Calu3 (cell line): ENCODE measurements around the gene CRYBG1. TPM values are rescaled to one million over a fixed set of nuclear protein-coding genes. Genes with fewer than 3 reads are reported as not detected.
A peak's percentile ranks its signal among the peaks of the same experiment; 100 is the strongest.

Experiments used
- BruUV-seq: library from RNA; stranded (reverse); fragments of 400-500 nt; replicated peaks from 2 replicates; lab custom pipeline; 2021; lab: Mats Ljungman, UMichigan
- CTCF ChIA-PET: fragments of 300-600 bp; sonication (Branson Sonifier 250); formaldehyde crosslinking; loops from one replicate; lab custom pipeline; 2022; ENCODE audit warnings: antibody characterized with exemption; lab: Charles Lee
- DNase-seq: peaks from one replicate; pipeline ENCODE4 v3.0.0; 2022
- H3K27ac Mint-ChIP-seq: one replicate; pipeline ENCODE4 v1.8.0; 2022; ENCODE audit warnings: mixed read lengths; ENCODE audit not compliant: unreplicated experiment
- H3K27me3 Mint-ChIP-seq: one replicate; pipeline ENCODE4 v1.8.0; 2022; ENCODE audit warnings: mixed read lengths; ENCODE audit not compliant: unreplicated experiment
- H3K36me3 Mint-ChIP-seq: one replicate; pipeline ENCODE4 v1.8.0; 2022; ENCODE audit warnings: mild to moderate bottlenecking, moderate library complexity, mixed read lengths; ENCODE audit not compliant: insufficient read depth, unreplicated experiment
- H3K4me1 Mint-ChIP-seq: one replicate; pipeline ENCODE4 v1.8.0; 2022; ENCODE audit warnings: mild to moderate bottlenecking, low read depth, mixed read lengths; ENCODE audit not compliant: unreplicated experiment
- H3K4me3 Mint-ChIP-seq: one replicate; pipeline ENCODE4 v1.8.0; 2022; ENCODE audit warnings: mild to moderate bottlenecking, low read depth, moderate library complexity, mixed read lengths; ENCODE audit not compliant: unreplicated experiment
- H3K9me3 Mint-ChIP-seq: one replicate; pipeline ENCODE4 v1.8.0; 2022; ENCODE audit warnings: low read depth, mixed read lengths; ENCODE audit not compliant: unreplicated experiment
- intact Hi-C: fragments of 100-400 bp; cut with micrococcal nuclease; formaldehyde crosslinking; loops from one replicate; pipeline ENCODE4 v1.10.0; 2022; ENCODE audit not compliant: unreplicated experiment
- total RNA-seq: library from RNA; stranded (reverse); gene quantifications from 2 replicates; pipeline ENCODE4 v1.2.3, GENCODE V29; 2022
- TF ChIP-seq, protein P1 (sequence below): fragments of 200-600 bp; IDR thresholded peaks from one replicate; pipeline ENCODE4 v1.8.0; 2022; ENCODE audit warnings: antibody characterized with exemption; ENCODE audit not compliant: unreplicated experiment

The CRYBG1 gene
- total RNA-seq, 1 experiment from 2014 or later = 40.7 TPM

DNA sequence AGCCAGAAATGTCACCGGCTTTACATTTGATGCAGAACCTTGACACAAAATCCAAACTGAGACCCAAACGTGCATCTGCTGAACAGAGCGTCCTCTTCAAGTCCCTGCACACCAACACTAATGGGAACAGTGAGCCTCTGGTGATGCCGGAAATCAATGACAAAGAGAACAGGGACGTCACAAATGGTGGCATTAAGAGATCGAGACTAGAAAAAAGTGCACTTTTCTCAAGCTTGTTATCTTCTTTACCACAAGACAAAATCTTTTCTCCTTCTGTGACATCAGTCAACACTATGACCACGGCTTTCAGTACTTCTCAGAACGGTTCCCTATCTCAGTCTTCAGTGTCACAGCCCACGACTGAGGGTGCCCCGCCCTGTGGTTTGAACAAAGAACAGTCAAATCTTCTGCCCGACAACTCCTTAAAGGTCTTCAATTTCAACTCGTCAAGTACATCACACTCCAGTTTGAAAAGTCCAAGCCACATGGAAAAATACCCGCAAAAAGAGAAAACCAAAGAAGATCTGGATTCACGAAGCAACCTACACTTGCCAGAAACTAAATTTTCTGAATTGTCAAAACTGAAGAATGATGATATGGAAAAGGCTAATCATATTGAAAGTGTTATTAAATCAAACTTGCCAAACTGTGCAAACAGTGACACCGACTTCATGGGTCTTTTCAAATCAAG lies 160.3 kb downstream of the CRYBG1 start:
- no peak overlapping the region for H3K27ac Mint-ChIP-seq
- H3K27me3 Mint-ChIP-seq = no peaks in the 10 kb centered on the region
- BruUV-seq = no TSS peak
- TF ChIP-seq, protein P1, sequence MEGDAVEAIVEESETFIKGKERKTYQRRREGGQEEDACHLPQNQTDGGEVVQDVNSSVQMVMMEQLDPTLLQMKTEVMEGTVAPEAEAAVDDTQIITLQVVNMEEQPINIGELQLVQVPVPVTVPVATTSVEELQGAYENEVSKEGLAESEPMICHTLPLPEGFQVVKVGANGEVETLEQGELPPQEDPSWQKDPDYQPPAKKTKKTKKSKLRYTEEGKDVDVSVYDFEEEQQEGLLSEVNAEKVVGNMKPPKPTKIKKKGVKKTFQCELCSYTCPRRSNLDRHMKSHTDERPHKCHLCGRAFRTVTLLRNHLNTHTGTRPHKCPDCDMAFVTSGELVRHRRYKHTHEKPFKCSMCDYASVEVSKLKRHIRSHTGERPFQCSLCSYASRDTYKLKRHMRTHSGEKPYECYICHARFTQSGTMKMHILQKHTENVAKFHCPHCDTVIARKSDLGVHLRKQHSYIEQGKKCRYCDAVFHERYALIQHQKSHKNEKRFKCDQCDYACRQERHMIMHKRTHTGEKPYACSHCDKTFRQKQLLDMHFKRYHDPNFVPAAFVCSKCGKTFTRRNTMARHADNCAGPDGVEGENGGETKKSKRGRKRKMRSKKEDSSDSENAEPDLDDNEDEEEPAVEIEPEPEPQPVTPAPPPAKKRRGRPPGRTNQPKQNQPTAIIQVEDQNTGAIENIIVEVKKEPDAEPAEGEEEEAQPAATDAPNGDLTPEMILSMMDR = no peak
- peaks cover 31% of the 10 kb centered on the region for H3K36me3 Mint-ChIP-seq
- H3K4me1 Mint-ChIP-seq = peaks cover 70% of the 10 kb centered on the region
- H3K9me3 Mint-ChIP-seq = no peaks in the 10 kb centered on the region
- no peak for DNase-seq
- H3K4me3 Mint-ChIP-seq = no peak overlapping the region
- CTCF ChIA-PET = no interaction called here
- intact Hi-C loops = no loop called here

DNA sequence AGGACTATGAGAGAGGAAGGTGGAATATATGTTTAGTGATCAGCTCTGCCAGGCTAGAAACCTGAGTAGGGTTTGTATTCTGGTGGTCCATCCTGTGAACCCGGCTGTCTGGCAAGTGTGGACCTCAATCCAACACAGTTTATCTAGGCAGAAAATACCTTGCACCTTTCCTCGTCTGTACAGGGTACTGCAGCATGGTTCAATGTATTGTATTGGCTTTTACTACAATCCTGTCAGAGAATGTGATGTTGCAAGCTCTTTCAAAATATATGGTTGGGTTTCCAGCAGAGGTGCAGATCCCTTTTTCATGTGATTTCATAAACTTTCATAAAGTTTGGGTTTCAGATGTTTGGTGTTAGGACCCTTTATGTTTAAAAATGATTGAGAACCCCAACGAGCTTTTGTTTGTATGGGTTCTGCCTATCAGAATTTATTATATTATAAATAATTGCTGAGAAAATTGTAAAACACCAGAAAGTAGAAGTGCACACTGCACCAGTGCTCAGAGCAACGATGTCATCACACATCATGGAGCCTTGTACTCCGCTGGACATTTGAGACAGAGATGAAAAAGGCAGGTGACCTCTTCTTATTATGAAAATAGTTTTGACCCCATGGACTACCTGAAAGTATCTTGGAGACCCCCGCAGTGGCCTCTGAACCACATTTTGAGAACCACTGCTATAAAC lies 162.2 kb downstream of the CRYBG1 start:
- H3K27me3 Mint-ChIP-seq = no peaks in the 10 kb centered on the region
- TF ChIP-seq, protein P1 = no peak
- peak overlapping the region; percentile 10 for H3K4me3 Mint-ChIP-seq
- peaks cover 27% of the 10 kb centered on the region for H3K36me3 Mint-ChIP-seq
- no TSS peak for BruUV-seq
- DNase-seq = no peak
- H3K4me1 Mint-ChIP-seq = peaks cover 62% of the 10 kb centered on the region
- H3K9me3 Mint-ChIP-seq = no peaks in the 10 kb centered on the region
- H3K27ac Mint-ChIP-seq = no peak overlapping the region
- CTCF ChIA-PET = interaction anchor here (1.1 kb wide), 1 partner anchor 183 kb away, joined by 3 read pairs; no protein-coding TSS in a partner anchor
- intact Hi-C loops = no loop called here

DNA sequence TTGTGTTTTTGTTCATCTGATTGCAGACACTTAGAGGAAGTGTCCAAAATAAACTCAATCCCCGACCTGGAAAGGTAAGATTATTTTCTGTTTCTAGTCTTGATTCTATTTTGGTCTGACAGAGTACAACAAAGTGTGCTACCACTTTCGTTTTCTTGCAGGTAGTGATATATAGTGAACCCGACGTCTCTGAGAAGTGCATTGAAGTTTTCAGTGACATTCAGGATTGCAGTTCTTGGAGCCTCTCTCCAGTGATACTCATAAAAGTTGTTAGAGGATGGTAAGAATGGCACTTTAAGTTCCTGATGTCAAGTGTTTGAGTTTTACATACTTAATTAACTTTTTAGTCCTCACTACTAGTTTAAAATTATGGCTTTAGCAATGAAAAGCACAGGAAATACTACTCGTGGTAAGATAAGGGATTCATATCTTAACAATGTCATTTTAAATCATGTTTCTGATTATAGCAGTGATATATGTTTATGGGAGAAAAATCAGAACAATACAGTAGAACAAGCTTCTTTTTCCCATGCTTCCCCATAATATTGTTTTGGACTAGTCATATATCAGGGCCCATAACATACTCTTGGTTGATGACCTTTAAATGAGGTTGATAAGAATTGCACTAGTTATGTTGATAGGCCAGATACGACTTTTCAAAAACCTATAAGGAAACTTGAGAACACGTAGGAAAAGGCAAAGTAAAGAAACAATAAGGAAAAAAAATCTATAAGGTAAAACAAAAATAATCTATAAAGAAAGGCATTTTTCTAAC lies 164.8 kb downstream of the CRYBG1 start:
- peak overlapping the region; percentile 88 for H3K27ac Mint-ChIP-seq
- H3K27me3 Mint-ChIP-seq = no peaks in the 10 kb centered on the region
- H3K9me3 Mint-ChIP-seq = no peaks in the 10 kb centered on the region
- H3K4me3 Mint-ChIP-seq = peak overlapping the region; percentile 70
- TF ChIP-seq, protein P1 = no peak
- peaks cover 65% of the 10 kb centered on the region for H3K4me1 Mint-ChIP-seq
- DNase-seq = no peak
- BruUV-seq = no TSS peak
- CTCF ChIA-PET = interaction anchor here (0.6 to 1.1 kb wide), 2 partner anchors 14 to 241 kb away, joined by 3 read pairs; no protein-coding TSS in a partner anchor
- intact Hi-C loops = no loop called here
- peaks cover 22% of the 10 kb centered on the region for H3K36me3 Mint-ChIP-seq

DNA sequence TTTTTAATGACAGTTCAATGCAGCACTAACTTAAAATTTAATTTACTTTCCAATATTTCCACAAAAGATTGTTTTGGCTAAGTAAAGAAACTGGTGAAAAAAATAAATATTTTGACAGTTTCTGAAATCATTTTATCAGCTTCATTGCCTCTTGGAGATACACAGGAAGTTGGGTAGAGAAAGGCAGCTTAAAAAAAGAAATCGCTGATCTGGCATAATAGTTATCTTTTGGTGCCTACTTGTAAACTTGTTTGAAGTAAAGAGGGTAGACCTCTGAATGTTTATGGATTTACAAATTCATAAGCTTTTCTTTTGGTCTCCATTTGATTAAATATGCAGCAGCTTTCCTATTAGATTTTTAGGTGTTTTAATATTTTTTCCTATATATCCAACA lies 165.4 kb downstream of the CRYBG1 start:
- TF ChIP-seq, protein P1 = no peak
- intact Hi-C loops = no loop called here
- CTCF ChIA-PET = no interaction called here
- Mint-ChIP-seq H3K27me3 (no peaks in the 10 kb centered on the region), H3K36me3 (peaks cover 22% of the 10 kb centered on the region), H3K27ac (peak overlapping the region; percentile 88), H3K4me3 (peak overlapping the region; percentile 70), H3K9me3 (no peaks in the 10 kb centered on the region), H3K4me1 (peaks cover 65% of the 10 kb centered on the region)
- BruUV-seq = no TSS peak
- DNase-seq = no peak
